Testis (tissue), 3 donors: ENCODE results near the gene ATP5PB. TPM values are rescaled to one million over a fixed set of nuclear protein-coding genes. Genes with fewer than 3 reads are reported as not detected.

Experiments used
- DNase-seq: peaks from one replicate; pipeline ENCODE4 v3.0.0-alpha.2; 2019
- H3K27ac ChIP-seq, 2 donors: fragments of 200-600 bp; sonication (generic); one replicate each; pipeline ENCODE4 v1.5.1; 2019
- H3K27me3 ChIP-seq: fragments of 200-600 bp; sonication (generic); one replicate; pipeline ENCODE4 v1.5.1; 2019
- H3K36me3 ChIP-seq: fragments of 200-600 bp; sonication (generic); one replicate; pipeline ENCODE4 v1.5.1; 2017; ENCODE audit warnings: low read depth; ENCODE audit errors: missing control alignments
- H3K4me1 ChIP-seq: fragments of 200-600 bp; sonication (generic); one replicate; pipeline ENCODE4 v1.5.1; 2019
- H3K4me3 ChIP-seq, 2 donors: fragments of 200-600 bp; sonication (generic); one replicate each; pipeline ENCODE4 v1.5.1; 2017 to 2019
- H3K9me3 ChIP-seq: fragments of 200-600 bp; sonication (generic); one replicate; pipeline ENCODE4 v1.5.1; 2017
- POLR2A ChIP-seq: fragments of 450-650 bp; IDR thresholded peaks from one replicate; pipeline ENCODE4 v1.6.1; 2017; ENCODE audit warnings: antibody characterized with exemption, mild to moderate bottlenecking, moderate library complexity
- WGBS, 2 donors: methylation state at CpG; one replicate each; pipeline ENCODE4 v1.1.5; 2018; 5-methylcytosine and 5-hydroxymethylcytosine counted together
- intact Hi-C: fragments of 100-400 bp; cut with DNase I; formaldehyde crosslinking; loops from one replicate; pipeline ENCODE4 v1.15.1; 2023; ENCODE audit warnings: low total_unique reads
- polyA plus RNA-seq: library from polyadenylated mRNA; stranded (reverse); fragments of 350-450 nt; fragmentation: Illumina TruSeq; extraction: RNeasy Lipid Tissue Mini Kit (QIAGEN cat#74804); gene quantifications from one replicate; pipeline ENCODE4 v1.2.3, GENCODE V29; 2014; ENCODE audit warnings: low read depth, low replicate concordance; ENCODE audit not compliant: insufficient read depth
- total RNA-seq, 2 donors: library from RNA; depleted of rRNA; stranded (reverse); fragments of >200 nt; gene quantifications; one replicate each; pipeline ENCODE4 v1.2.3, GENCODE V29; 2016
- TF ChIP-seq, protein P1 (sequence below), 3 experiments: fragments of 450-650 bp in 2 of 3; fragments of 200-600 bp in 1 of 3; sonication (generic) in 1 of 3; IDR thresholded peaks; one replicate each; pipeline ENCODE4 v1.5.1; 2016 to 2019; ENCODE audit warnings: antibody characterized with exemption in 3 of 3, mild to moderate bottlenecking in 2 of 3, moderate library complexity in 1 of 3

The ATP5PB gene
- total and polyA plus RNA-seq, 3 donors from 2014 or later = 183 to 419 (median 188) TPM

- H3K27me3 ChIP-seq = no peaks in the 10 kb centered on the region
- peaks cover 21% of the 10 kb centered on the region for H3K4me1 ChIP-seq
- H3K9me3 ChIP-seq = no peaks in the 10 kb centered on the region
- no peaks in the 10 kb centered on the region for H3K36me3 ChIP-seq
- peak overlapping the region; percentile 81 to 85 for H3K27ac ChIP-seq
- peak overlapping the region; percentile 83 to 98 for H3K4me3 ChIP-seq
- intact Hi-C loops = no loop called here
- no peak for DNase-seq
- TF ChIP-seq, protein P1, sequence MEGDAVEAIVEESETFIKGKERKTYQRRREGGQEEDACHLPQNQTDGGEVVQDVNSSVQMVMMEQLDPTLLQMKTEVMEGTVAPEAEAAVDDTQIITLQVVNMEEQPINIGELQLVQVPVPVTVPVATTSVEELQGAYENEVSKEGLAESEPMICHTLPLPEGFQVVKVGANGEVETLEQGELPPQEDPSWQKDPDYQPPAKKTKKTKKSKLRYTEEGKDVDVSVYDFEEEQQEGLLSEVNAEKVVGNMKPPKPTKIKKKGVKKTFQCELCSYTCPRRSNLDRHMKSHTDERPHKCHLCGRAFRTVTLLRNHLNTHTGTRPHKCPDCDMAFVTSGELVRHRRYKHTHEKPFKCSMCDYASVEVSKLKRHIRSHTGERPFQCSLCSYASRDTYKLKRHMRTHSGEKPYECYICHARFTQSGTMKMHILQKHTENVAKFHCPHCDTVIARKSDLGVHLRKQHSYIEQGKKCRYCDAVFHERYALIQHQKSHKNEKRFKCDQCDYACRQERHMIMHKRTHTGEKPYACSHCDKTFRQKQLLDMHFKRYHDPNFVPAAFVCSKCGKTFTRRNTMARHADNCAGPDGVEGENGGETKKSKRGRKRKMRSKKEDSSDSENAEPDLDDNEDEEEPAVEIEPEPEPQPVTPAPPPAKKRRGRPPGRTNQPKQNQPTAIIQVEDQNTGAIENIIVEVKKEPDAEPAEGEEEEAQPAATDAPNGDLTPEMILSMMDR (IDR thresholded peaks at IDR 0.05) = no peak
- no peak for TF ChIP-seq POLR2A
- WGBS, 2 donors = 0% methylated on average over 8 of the region's 8 CpGs
These were observed 396 bp downstream of the ATP5PB start for GRCh38 chr1:111449703-111450017.

- WGBS, 2 donors = 39 to 40% methylated on average over 3 of the region's 3 CpGs
- intact Hi-C loops = no loop called here
- Histone ChIP-seq H3K4me3 (peak overlapping the region; percentile 83 to 98), H3K4me1 (peaks cover 25% of the 10 kb centered on the region), H3K27ac (peak overlapping the region; percentile 81 to 85), H3K27me3 (no peaks in the 10 kb centered on the region), H3K9me3 (no peaks in the 10 kb centered on the region), H3K36me3 (no peaks in the 10 kb centered on the region)
- TF ChIP-seq POLR2A = no peak
- TF ChIP-seq, protein P1 (IDR thresholded peaks at IDR 0.05) = no peak
- DNase-seq = no peak
These were observed 921 bp downstream of the ATP5PB start for GRCh38 chr1:111450185-111450584.

GRCh38 chr1:111452581-111452980 is 3.3 kb downstream of the ATP5PB start:
- Histone ChIP-seq H3K4me3 (no peak overlapping the region), H3K36me3 (no peaks in the 10 kb centered on the region), H3K27me3 (no peaks in the 10 kb centered on the region), H3K9me3 (no peaks in the 10 kb centered on the region), H3K27ac (no peak overlapping the region), H3K4me1 (peaks cover 24% of the 10 kb centered on the region)
- DNase-seq = no peak
- TF ChIP-seq POLR2A = no peak
- TF ChIP-seq, protein P1 (IDR thresholded peaks at IDR 0.05) = no peak
- 73 to 89% methylated on average over 3 of the region's 3 CpGs for WGBS, 2 donors
- intact Hi-C loops = no loop called here

GRCh38 chr1:111453706-111454105 is 4.4 kb downstream of the ATP5PB start:
- 79 to 88% methylated on average over 3 of the region's 3 CpGs for WGBS, 2 donors

More at GRCh38 chr1:111453706-111454105, 4.4 kb downstream of the ATP5PB start:
- H3K27me3 ChIP-seq = no peaks in the 10 kb centered on the region
- H3K27ac ChIP-seq = no peak overlapping the region
- H3K36me3 ChIP-seq = no peaks in the 10 kb centered on the region
- intact Hi-C loops = no loop called here
- no peak overlapping the region for H3K4me3 ChIP-seq
- no peaks in the 10 kb centered on the region for H3K9me3 ChIP-seq
- TF ChIP-seq, protein P1 (IDR thresholded peaks at IDR 0.05) = no peak
- TF ChIP-seq POLR2A = no peak
- H3K4me1 ChIP-seq = peaks cover 17% of the 10 kb centered on the region
- DNase-seq = no peak
